Left hindlimb (tissue), 1 donor: ENCODE results near the gene AGPS.
"Not testable (repeated sequence)": the region's sequence is repeated elsewhere in the genome, so short reads cannot be mapped to it uniquely, and the experiment has no call there.

Experiments
- DNase-seq: peaks from one replicate; pipeline ENCODE4 v3.0.0-alpha.2; 2018

AGPS gene

GRCh38 chr2:177478029-177478428, 85.5 kb downstream of the AGPS start:
- no peak for DNase-seq

- DNase-seq = no peak
Observed at GRCh38 chr2:177478907-177479306, 86.3 kb downstream of the AGPS start.

GRCh38 chr2:177482195-177482594, 89.6 kb downstream of the AGPS start:
- no peak for DNase-seq

DNA sequence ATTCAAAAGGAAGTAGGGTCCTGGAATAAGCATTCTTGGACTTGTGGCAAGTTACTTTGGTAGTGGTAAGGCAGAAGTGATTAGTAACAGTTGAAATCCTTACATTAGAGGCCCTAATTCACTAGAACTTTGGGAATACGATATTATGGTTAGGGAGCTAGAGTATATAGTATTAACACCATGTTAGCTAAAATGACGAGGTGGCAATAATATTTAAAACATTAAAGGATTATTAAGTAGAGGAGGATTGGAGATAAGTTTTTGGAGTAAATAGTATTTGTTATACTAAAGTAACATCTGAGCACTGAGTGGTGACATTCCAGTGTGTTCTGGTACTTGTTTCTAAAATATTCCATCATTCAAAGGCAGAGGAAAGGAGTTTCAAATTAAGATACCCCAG, 91.0 kb downstream of the AGPS start:
- no peak for DNase-seq

DNA sequence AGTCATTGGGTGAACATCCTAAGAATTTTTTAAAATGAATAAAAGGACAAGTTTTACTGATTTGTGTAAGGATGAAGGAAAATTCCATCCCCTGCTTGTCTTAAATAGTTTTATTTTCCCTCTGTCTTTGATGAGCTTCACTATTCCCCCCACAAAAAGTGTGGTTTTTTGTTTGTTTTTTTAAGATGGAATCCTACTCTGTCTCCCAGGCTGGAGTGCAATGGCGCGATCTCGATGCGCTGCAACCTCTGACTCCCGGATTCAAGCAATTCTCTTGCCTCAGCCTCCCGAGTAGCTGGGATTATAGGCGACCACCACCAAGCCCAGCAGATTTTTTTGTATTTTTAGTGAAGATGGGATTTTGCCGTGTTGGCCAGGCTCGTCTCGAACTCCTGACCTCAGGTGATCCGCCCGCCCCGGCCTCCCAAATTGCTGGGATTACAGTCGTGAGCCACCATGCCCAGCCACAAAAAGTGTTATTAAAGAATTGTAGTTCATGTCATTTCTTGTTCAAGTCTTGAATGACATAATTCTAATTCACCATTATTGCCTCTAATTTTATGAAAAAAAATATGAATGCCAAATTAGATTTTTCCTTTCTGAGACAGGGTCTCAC, 91.7 kb downstream of the AGPS start:
- no peak for DNase-seq

GRCh38 chr2:177485657-177486056, 93.1 kb downstream of the AGPS start:
- DNase-seq = not testable (repeated sequence)

GRCh38 chr2:177489719-177490301, 97.2 kb downstream of the AGPS start:
- DNase-seq = no peak

DNA sequence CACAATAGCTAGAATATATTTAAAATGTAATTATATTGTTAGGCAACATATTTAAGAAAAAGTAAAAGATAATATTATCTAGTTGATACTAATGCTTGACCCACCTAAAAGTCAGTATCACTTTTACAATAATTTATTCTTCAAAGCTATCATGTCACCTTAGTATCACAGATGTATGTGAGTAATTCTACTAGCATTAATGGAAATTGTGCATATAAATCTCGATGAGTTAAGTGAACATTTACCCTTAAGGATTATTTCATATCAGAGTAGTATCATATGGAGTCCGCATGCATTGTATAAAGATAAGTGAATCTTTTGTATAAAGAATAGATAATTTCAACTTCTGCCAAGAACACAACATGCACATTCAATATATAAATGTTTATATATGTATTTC, 103.4 kb downstream of the AGPS start:
- DNase-seq = no peak

GRCh38 chr2:177496921-177497320, 104.3 kb downstream of the AGPS start:
- DNase-seq = no peak

DNA sequence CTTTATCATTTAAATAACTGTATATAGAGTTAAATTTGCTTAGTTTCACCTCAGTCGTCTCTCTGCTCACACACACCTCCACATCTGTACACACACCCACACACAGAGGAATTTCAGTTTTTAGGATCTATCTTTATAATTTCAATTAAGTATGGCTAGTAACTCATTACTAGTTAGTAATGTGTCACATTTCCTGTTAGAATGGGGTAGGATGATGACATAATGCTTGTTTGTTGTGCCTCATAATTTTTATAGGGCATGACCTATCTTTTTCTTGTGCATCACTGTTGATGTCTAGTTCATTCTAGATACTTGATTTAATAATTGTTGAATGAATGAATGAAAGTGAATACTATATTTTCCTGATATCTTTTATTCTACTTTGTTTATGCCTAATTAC, 108.6 kb downstream of the AGPS start:
- no peak for DNase-seq

GRCh38 chr2:177506505-177506904, 113.9 kb downstream of the AGPS start:
- no peak for DNase-seq

GRCh38 chr2:177506998-177507397, 114.4 kb downstream of the AGPS start:
- no peak for DNase-seq

- no peak for DNase-seq
Observed at GRCh38 chr2:177516824-177517544, 124.4 kb downstream of the AGPS start.

DNA sequence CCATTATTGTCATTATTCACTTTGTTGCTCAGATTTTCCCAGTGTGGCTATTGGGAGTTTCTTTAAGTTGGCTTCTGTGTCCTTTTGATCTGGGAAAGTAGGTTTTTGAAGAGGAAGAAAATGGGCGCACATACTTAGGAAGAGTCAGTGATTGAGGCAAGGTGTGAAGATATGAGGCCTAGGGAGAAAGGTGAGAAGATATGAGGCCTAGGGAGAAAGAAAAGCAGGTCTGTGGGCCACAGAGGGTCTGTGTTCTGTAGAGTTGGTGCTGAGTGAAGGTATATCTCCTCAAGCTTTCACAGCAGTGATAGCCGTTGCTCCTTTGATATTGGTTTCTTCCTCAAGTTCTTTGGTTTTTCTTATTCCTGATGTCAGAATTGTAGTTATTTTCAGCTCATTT, 126.2 kb downstream of the AGPS start:
- no peak for DNase-seq

DNA sequence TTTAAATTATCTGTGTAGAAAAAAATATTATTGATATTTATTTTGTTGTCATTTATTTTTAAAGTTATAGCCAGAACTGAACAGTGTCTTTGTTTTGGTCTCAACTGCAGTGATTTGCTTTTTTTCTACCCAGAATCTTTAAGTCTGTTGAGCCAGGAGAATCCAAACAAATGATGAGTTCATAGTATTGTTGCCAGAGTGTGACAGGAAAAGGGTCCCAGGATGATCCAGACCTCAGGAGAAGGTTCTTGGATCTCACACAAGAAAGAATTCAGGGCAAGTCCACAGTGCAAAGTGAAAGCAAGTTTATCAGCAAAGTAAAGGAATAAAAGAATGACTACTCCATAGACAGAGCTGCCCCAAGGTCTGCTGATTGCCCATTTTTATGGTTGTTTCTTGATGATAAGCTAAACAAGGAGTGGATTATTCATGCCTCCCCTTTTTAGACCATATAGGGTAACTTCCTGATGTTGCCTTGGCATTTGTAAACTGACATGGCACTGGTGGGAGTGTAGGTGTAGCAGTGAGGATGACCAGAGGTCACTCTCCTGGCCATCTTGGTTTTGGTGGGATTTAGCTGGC, 127.1 kb downstream of the AGPS start:
- no peak for DNase-seq

DNA sequence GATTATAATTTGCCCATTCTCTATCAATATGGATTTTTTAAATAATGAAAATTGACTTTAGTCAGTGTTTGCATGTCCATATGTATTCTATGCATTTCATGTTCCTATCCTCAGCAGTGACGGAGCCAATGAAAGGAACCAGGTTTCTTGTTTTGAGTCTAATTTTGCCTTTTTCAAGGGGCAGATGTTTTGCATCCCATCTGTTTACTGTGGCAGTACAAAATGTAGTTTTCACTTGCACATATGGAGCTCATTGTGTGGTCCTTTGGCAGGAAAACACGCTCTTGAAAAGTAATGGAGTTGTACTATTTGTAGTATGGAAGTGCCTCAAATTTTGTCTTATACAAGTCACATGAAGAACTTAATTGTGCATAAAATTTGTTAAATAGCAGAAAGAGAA, 127.8 kb downstream of the AGPS start:
- no peak for DNase-seq

- no peak for DNase-seq
Observed at GRCh38 chr2:177523781-177524180, 131.2 kb downstream of the AGPS start.

DNA sequence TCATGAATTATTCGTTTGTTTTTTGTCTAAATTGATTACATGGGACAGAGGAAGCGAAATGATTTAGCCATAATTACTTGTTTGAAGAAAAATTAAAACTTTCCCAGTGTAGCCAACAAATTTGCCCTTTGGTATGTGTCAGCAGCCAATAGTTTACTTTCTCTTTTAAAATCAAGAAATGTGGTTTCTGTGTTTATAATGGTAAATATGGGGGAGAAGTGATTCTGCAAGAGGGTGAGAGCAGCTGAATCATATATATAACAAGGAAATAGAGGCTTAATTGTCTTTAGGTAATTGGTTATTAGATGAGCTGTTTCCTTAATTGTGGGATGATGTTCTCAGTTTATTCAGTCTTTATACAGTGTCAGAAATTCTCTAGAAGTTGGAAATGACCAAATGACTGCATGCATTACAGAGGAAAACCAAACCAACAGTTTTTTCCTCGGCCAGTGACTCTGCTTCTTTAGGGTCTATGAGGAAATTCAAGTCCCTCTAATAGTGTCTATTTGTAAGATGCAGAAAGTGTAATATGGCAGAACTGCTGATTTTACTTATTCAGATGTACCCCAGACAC, 132.9 kb downstream of the AGPS start:
- no peak for DNase-seq

GRCh38 chr2:177528351-177528933, 135.9 kb downstream of the AGPS start:
- no peak for DNase-seq

GRCh38 chr2:177529166-177529565, 136.6 kb downstream of the AGPS start:
- no peak for DNase-seq

- DNase-seq = no peak
Observed at GRCh38 chr2:177530561-177530960, 138.0 kb downstream of the AGPS start.

GRCh38 chr2:177531706-177532105, 139.1 kb downstream of the AGPS start:
- DNase-seq = no peak

DNA sequence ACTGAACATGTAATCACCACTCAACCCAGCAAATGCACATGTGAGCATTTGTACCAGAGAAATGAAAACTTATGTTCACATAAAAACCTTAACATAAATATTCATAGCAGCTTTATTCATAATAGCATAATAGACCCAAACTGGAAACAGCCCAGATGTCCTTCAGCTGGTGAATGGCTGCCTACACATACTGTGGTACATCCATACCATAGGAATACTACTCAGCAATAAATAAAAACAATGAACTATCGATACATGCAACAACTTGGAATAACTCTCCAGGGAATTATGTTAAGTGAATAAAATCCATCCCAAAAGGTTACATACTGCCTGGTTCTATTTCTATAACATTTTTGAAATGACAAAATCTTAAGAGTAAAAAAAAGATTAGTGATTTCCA, 140.0 kb downstream of the AGPS start:
- DNase-seq = no peak
